HG03521 (cell line): ENCODE measurements around the gene LRRC7.
"Not testable (repeated sequence)": the region's sequence is repeated elsewhere in the genome, so short reads cannot be mapped to it uniquely, and the experiment has no call there.

Source experiments
- ATAC-seq: cut with Tn5 transposase; IDR thresholded peaks from one replicate; pipeline ENCODE4 v1.9.1; 2021; ENCODE audit warnings: mild to moderate bottlenecking, moderate library complexity; ENCODE audit not compliant: unreplicated experiment

Gene LRRC7

DNA sequence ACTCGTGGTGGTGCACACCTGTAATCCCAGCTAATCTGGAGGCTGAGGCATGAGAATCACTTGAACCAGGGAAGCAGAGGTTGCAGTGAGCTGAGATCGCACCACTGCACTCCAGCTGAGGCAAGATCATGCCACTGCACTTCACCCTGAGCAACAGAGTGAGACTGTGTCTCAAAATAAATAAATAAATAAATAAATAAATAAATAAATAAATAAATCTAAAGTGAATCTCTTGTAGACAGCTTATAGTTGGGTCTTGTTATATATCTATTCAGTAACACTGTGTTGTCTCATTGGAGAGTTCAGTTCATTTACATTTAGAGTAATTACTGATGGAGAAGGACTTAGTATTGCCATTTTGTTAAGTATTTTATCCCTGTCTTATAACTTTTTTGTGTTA lies 379.2 kb downstream of the LRRC7 start:
- ATAC-seq: no peak

DNA sequence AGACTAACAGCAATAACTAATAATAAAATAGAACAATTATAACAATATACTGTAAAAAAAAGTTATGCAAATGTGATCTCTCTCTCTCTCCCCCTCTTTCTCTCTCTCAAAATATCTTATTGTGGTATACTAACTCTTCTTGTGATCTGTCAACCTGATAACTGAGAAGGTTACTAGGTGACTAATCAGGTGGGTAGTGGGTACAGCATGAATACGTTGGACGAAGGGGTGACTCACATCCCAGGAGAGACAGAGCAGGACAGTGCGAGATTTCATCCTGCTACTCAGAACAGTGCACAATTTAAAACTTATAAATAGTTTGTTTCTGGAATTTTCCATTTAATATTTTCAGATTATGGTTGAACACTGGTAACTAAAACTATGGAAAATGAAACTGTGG lies 380.1 kb downstream of the LRRC7 start:
- ATAC-seq: no peak

DNA sequence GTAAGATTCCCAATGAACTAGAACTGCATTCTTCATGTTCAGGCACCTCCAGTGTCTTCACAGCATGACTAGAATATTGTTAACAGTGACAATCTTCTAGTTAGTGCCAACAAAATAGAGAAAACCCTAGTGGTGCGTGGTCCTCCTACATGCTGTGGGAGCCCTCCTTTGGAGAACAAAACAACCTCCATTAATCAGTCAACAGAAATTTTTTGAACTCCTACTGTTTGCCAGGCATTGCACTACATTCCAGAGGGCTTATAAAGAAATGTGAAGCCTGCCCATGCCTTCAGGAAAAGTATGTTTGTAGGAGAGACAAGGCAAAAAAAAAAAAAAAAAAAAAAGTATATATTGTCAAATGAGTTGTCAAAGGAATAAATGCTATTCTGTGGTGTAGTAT lies 385.0 kb downstream of the LRRC7 start:
- no peak for ATAC-seq

DNA sequence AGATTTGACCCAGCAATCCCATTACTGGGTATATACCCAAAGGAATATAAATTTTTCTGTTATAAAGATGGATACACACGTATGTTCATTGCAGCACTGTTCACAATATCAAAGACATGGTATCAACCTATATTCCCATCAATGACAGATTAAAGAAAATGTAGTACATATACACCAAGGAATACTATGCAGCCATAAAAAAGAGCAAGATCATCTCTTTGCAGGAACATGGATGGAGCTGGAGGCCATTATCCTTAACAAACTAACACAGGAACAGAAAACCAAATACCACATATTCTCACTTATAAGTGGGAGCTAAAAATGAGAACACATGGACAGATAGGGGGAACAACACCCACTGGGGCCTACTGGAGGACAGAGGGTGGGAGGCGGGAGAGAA lies 394.7 kb downstream of the LRRC7 start:
- not testable (repeated sequence) for ATAC-seq

DNA sequence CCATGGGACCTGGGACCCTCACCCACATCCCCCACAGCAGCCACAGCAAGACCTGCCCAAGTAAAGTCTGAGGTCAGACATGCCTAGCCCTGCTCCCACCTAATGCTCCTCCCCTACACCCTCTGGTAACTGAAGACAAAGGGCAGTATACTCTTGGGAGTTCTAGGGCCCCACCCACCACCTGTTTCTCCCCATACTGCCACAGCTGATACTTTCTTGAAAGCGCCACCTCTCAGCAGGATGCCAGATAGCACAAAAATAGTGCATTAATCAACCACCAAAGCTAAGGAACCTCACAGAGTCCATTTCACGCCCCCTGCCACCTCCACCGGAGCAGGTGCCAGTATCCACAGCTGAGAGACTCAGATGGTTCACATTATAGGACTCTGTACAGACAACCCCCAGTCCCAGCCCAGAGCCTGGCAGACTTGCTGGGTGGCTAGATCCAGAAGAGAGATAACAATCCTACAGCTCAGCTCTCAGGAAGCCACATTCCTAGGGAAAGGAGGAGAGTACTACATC lies 399.6 kb downstream of the LRRC7 start:
- ATAC-seq: no peak

DNA sequence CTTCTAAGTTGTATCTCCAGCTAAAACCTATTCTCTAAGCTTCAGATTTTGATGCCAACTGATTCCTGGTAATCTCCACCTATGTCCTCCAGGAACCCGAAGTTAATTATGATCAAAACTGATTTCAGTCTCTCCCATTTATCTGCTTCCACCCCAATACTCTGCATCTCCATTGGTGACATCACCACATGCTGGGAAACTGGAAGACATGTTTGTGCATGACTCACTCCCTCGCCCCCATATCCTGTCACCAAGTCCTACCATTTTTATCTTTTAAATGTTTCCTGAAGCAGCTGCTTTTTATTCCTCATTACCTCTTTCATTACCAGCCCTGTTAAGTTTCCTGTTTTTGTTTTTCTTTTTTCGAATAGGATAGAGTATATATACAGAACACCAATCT lies 409.2 kb downstream of the LRRC7 start:
- ATAC-seq: no peak

DNA sequence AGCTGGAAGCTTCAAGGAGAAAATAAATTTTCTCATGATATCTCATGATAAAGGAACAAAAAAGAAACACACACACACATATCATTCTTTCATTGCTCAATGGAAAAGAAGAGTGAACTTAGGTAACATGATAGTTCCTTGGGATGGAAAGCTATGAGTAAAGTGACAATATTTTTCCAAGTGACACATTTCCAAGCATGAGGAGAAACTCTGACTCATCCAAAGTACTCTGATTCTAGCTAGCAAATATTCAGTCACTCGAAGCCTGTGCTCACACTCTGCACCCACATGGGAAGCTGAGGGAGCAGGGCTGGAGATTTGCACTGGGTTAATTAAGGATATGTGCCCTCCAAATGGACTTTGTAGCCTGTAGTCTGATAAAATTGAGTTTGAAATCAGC lies 415.3 kb downstream of the LRRC7 start:
- no peak for ATAC-seq

DNA sequence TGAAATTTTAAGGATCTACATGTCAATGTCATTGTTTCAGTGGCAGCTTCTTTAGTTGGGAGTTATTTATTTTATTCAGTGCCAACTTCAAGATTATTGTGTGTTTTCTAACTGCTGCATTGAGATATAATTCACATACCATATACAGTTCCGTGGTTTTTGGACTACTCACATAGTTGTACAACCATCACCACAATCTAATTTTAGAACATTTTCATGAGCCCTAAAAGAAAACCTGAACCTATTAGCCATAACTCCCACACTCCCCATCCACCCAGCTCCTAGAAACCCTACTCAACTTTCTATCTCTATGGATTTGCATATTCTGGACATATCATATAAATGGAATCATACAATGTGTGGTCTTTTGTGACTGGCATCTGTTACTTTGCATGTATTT lies 417.7 kb downstream of the LRRC7 start:
- no peak for ATAC-seq

DNA sequence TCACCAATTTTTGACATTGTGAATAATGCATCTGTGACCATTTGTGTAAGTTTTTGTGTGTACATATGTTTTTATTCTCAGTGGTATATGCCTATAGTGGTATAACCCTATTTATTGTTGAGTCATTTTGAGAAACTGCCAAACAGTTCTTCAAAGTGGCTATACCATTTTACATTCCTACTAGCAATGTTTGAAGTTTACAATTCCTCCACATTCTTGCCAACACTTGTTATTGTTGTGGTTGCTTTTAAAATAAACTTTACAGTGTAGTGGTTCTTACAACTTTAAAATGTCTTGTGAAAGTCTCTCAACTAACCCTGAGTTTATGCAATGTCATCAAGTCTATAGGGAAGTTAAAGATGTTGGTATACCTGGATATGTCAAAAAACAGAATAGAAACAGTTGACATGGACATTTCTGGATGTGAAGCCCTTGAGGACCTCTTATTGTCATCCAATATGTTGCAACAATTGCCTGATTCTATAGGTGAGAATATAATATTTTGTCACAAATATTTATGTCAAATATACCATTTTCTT lies 418.2 kb downstream of the LRRC7 start:
- ATAC-seq: no peak

DNA sequence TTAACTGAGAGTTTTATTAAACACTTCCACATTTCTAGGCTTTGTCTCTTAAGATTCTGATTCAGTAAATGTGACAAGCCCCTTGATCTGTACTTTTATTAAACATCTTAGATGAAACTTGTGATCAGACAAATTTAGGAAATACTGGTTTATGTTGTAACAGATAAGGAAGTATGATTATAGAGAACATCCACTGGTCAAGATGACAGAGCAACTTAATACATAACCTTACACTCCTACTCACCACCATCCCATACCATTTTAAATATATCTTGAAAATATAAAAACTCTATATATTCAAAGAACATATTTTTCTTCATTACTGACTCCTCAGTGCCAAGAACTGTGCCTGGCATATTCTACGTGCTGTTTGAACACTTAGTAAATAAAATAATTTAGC lies 420.2 kb downstream of the LRRC7 start:
- ATAC-seq: no peak

DNA sequence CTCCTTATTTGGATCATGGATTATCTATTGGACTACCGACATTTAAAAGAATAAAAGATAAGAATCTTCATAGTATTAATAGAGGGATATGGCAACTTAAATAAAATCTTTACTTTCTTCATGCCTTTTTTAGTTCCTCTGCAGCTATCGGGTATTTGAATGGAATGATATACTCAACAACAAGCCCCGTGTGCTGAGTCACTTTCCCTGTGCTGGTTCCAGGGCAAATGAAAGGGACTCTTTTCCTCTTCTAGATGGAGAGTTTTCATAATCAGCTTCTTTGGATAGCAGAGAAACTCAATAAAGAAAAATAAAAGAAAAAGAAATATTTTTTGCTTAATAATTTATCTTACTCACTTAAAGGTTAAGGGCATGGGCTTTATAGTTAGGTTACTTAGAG lies 423.9 kb downstream of the LRRC7 start:
- ATAC-seq: no peak

DNA sequence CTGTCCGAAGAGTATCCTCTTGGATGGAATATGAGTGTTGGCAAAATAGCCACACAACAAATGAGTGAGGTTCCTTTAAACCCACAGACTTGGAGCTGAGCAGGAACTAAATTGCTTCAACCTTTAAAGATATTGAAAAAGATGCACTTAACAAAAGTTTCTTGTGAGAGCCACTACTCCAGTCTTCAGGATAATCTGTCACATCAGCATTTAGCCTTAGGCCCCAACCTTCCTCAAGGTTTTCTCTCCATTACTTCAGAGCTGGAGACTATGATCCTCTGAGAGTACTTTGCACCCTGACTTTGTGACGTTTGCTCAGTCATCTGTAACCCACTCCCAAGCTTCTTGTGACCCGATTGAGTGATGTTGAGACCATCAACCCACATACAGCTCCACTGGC lies 424.9 kb downstream of the LRRC7 start:
- ATAC-seq: no peak

DNA sequence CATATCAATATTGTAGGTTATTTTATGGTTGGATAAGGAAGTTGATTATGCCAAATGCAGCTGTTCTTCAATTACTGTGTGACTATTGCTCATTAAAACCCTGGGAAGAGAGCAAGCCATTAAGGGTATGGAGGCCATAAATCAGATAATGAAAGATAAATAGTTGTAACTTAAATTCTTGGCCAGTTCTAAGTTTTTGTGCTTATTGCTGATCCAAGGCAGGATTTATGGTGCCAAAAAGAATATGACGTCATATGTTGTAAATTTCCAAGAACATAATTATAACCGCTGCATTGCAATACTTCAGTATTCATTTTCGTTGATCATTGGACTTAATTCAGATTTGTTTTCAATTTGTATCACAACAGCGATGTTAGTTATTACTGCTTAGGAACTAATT lies 426.1 kb downstream of the LRRC7 start:
- ATAC-seq: no peak

DNA sequence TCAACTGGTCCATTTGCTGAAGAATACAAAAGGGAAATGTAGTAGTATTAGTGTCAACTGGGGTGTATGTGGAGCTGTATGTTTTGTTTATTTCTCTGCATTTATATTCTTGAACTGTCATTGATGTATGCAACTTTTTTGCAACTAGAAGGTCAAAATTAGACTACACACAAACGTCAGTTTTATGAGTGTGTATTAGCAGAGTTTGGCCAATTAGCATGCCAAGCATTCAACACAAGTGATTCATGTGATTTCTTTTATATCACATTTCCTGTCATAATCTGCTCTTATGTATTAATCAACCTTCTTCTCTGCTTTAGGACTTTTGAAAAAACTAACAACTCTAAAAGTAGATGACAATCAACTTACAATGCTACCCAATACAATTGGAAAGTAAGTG lies 426.5 kb downstream of the LRRC7 start:
- no peak for ATAC-seq

DNA sequence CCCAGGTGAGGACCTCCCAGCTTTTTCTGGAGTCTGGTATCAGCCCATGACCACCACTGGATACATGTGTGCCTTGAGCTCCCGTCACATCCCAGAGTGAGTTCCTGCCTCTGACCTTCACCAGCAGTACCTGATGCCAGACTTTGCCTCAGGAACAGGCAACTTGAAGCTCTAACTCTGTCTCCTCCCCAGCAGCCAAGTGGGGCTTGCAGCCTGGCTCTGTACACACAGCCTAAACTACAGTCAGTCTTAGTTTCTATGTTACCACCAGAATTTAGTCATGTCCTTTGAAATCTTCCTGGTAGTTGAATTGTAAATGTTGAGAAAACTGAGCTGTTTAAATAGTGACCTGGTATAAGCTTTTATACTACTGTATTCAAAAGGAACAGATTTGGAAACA lies 431.1 kb downstream of the LRRC7 start:
- ATAC-seq: no peak

DNA sequence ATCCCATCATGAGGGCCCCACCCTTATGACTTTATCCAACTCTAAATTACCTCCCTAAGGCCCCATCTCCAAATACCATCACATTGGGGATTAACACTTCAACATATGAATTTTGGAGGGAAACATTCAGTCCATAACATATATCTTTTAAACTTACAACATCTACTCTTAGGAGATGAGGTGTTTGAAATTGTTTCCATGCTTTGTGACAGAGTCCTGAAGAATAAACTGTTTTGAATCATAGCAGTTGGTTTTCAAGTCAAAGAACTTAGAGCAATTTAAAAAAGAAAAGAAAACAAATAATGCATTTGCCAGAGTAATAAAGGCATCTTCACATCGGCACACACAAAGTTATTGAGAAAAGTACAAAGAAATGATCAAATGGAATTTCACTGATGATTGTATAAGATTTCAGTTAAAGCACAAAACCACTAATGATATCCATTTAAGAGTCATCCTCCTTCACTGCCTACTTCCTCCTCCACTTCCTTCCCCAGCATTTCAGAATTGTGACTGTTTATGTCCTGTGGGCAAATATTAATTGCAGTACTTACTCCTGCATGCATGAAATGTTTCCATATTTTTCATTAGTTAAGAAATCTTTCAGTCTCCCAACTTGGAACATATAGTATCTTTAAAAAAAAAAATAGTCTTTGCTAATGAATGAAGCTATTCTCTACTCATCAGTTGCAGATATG lies 435.6 kb downstream of the LRRC7 start:
- ATAC-seq: no peak

DNA sequence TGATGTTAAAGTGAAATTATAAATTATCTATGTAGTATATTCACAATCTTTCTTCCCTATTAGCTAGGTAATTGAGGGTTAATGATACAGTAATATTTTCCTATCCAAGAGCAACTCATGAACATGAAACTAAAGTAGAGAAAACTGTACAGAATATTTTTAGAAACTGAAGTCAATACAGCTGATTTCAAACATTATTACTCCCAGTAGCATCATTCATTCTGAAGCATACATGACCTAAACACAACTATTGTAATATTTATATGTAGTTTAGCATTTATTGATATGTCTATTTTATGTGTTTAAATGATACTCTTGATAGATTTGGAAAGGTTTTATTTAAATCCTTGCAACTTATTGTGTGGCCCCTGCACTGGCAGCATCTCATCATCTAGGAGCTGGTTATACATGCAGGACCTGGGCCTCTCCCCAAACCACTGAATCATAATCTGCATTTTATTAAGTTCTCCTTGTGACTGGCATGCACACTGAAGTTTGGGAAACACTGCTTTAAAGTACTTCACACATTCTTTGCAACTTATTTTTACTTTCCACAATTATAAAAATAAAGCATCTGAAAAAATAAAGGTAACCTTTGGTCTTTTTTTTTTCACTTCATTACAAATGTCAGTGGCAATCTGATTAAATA lies 437.8 kb downstream of the LRRC7 start:
- ATAC-seq: no peak

DNA sequence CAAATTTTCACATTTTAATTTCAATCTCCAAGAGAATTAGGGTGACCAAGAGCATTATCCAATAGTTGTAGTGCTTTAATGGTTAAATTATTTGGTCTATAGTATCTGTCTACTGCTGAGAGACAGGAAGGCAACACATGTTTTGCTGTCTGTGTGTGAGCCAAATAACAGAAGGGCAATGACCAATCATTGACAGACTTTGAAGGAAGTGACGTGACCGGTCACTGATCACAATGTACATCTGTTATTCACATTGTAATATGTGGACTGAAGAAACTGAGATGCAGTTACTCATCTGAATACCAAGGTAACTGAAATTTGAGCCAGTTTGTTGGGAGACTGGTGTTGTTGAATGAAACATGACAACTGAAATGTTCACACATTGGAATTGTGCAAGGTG lies 440.9 kb downstream of the LRRC7 start:
- no peak for ATAC-seq

DNA sequence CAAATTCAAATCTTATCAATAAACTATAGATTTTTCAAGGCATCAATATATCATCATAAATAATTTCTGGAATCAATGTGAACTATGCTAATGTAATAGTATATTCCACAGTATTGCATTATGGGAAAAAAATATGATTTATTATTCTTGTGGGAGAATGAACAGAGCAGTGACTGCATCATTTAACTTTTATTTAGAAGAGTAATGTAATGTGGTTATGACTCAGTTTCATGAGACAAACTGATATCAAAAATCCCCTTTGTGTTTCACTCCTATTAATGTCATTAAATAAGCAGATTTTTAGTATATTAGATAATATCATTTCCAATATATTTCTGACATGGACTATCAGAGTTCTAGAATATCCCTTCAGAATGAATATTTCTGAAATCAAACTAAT lies 450.0 kb downstream of the LRRC7 start:
- ATAC-seq: no peak

DNA sequence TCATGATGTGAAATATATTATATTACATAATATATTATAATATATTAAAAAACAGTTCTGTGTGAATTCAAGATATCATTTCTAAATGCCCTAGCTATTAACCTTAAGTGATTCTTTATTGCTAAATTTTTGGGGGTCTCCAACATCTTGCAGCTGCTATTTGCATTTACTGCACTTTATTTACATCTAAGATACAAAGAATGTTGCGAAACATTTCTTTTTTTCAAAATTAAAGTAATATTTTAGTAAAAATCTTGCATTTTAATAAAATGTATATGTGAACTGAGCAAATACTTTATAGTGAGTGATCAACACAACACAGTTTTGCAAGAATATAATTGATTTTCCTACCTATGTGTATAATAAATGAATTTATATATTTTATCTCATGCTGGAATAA lies 456.6 kb downstream of the LRRC7 start:
- no peak for ATAC-seq

DNA sequence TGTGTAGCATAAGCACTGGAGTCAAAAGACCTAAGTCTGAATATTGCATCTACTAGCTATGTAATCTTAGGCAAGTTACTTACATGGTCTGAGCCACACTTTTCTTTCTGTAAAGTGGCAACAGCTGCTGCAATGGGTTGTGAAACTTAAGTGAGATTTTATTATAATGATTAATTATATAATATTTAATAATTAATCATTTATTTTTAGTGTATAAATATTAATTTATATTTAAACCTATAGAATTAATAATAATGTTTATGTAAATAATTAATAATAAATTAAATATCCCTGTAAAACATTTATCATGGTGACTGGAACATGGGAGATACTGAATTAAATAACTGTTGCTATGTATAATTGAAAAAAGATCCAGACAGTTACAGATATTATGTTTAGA lies 457.3 kb downstream of the LRRC7 start:
- ATAC-seq: no peak

DNA sequence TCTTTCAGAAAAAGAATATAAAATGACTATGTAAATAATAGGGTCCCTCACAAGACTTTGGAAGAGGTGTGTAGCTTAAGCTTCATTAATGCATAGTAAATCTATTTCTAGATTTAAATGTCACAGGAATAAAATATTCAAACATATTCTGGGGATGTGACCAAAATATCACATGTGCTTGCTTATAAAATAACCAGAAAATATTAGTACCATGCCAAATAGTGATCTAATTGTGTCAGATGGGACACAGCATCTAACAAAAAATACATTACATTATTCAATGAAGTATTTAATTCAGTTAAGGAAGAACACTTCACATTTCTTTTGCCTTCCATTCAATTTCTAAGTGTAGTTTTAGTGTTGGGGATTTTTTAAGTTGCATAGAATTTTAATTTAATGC lies 458.1 kb downstream of the LRRC7 start:
- ATAC-seq: no peak
